Smooth muscle cell (in vitro differentiated cells): Measurements from ENCODE around the gene HPN. TPM values are rescaled to one million over a fixed set of nuclear protein-coding genes. Genes with fewer than 3 reads are reported as not detected.

Source experiments
- DNase-seq: peaks from one replicate; lab custom pipeline; 2025; ENCODE audit not compliant: unreplicated experiment; lab: John Stamatoyannopoulos, UW
- H2AFZ ChIP-seq: fragments of 200-600 bp; sonication (generic); 2 replicates; pipeline ENCODE4 v1.6.0; 2016; ENCODE audit warnings: antibody characterized with exemption, low read depth, mild to moderate bottlenecking
- H3F3A ChIP-seq: fragments of 200-600 bp; sonication (generic); 2 replicates; pipeline ENCODE4 v1.6.0; 2017; ENCODE audit warnings: antibody characterized with exemption, low read depth
- H3K27ac ChIP-seq: fragments of 200-600 bp; sonication (generic); 2 replicates; pipeline ENCODE4 v1.5.1; 2016; ENCODE audit warnings: low read depth, mild to moderate bottlenecking
- H3K27me3 ChIP-seq: fragments of 200-600 bp; sonication (generic); 2 replicates; pipeline ENCODE4 v1.6.1; 2016; ENCODE audit warnings: low read depth, mild to moderate bottlenecking
- H3K36me3 ChIP-seq: fragments of 200-600 bp; sonication (generic); 2 replicates; pipeline ENCODE4 v1.5.1; 2016; ENCODE audit warnings: low read depth
- H3K4me1 ChIP-seq: fragments of 200-600 bp; sonication (generic); 2 replicates; pipeline ENCODE4 v1.5.1; 2016; ENCODE audit warnings: low read depth
- H3K4me2 ChIP-seq: fragments of 200-600 bp; sonication (generic); 2 replicates; pipeline ENCODE4 v1.6.0; 2016; ENCODE audit warnings: mild to moderate bottlenecking
- H3K4me3 ChIP-seq: fragments of 200-600 bp; sonication (generic); 2 replicates; pipeline ENCODE4 v1.5.1; 2016; ENCODE audit warnings: mild to moderate bottlenecking
- H3K79me2 ChIP-seq: fragments of 200-600 bp; sonication (generic); 2 replicates; pipeline ENCODE4 v1.6.0; 2016; ENCODE audit warnings: low read depth, mild to moderate bottlenecking
- H3K9ac ChIP-seq: fragments of 200-600 bp; sonication (generic); 2 replicates; pipeline ENCODE4 v1.6.0; 2016; ENCODE audit warnings: low read depth
- H3K9me3 ChIP-seq: fragments of 200-600 bp; sonication (generic); replicated peaks from 2 replicates; pipeline ENCODE4 v1.5.1; 2016; ENCODE audit warnings: low read depth
- H4K20me1 ChIP-seq: fragments of 200-600 bp; sonication (generic); 2 replicates; pipeline ENCODE4 v1.6.0; 2016; ENCODE audit warnings: low read depth
- CTCF ChIP-seq: fragments of 200-600 bp; sonication (generic); IDR thresholded peaks from 2 replicates; pipeline ENCODE4 v1.5.1; 2017; ENCODE audit warnings: borderline replicate concordance, mild to moderate bottlenecking, antibody characterized with exemption; ENCODE audit not compliant: insufficient read depth, poor library complexity, severe bottlenecking
- WGBS: methylation state at CpG from one replicate; pipeline ENCODE4 v1.1.7; 2016; ENCODE audit warnings: low lambda C conversion rate; 5-methylcytosine and 5-hydroxymethylcytosine counted together
- polyA plus RNA-seq: library from polyadenylated mRNA; unstranded; fragments of >200 nt; fragmentation: Nextera tagmentation; extraction: Ambion mirVana; gene quantifications from 2 replicates; pipeline ENCODE4 v1.2.1, GENCODE V29; 2016
- total RNA-seq: library from RNA; depleted of rRNA; stranded (reverse); fragments of >200 nt; gene quantifications from 2 replicates; pipeline ENCODE4 v1.2.3, GENCODE V29; 2014

Gene HPN
- total and polyA plus RNA-seq, 2 experiments from 2014 or later = 1.3 to 4.1 TPM

DNA sequence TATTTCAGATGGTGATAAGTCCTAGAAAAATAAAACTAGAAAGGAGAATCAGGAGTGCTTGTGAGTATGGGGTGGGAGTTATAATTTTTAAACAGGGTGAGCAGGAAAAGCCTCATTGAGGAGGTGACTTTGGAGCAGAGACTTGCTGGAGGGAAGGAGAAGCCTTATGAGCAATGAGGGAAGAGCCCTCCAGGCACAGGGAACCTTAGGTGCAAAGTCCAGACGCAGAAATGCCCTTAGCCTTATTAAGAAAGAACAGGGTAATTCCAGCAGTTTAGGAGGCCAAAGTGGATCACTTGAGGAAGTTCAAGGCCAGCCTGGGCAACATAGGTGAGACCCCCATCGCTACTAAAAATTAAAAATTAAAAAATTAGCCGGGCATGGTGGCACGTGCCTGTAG, 53.1 kb downstream of the HPN start:
- Histone ChIP-seq H4K20me1 (no peaks in the 10 kb centered on the region), H2AFZ (no peak overlapping the region), H3K27ac (no peak overlapping the region), H3K36me3 (no peaks in the 10 kb centered on the region), H3F3A (no peaks in the 10 kb centered on the region), H3K9ac (no peak overlapping the region), H3K9me3 (no peaks in the 10 kb centered on the region), H3K4me3 (no peak overlapping the region), H3K27me3 (no peaks in the 10 kb centered on the region), H3K4me2 (no peak overlapping the region), H3K4me1 (peaks cover 5% of the 10 kb centered on the region), H3K79me2 (no peaks in the 10 kb centered on the region)
- no peak for DNase-seq
- no peak for TF ChIP-seq CTCF
- WGBS = 90% methylated on average over 4 of the region's 4 CpGs

DNA sequence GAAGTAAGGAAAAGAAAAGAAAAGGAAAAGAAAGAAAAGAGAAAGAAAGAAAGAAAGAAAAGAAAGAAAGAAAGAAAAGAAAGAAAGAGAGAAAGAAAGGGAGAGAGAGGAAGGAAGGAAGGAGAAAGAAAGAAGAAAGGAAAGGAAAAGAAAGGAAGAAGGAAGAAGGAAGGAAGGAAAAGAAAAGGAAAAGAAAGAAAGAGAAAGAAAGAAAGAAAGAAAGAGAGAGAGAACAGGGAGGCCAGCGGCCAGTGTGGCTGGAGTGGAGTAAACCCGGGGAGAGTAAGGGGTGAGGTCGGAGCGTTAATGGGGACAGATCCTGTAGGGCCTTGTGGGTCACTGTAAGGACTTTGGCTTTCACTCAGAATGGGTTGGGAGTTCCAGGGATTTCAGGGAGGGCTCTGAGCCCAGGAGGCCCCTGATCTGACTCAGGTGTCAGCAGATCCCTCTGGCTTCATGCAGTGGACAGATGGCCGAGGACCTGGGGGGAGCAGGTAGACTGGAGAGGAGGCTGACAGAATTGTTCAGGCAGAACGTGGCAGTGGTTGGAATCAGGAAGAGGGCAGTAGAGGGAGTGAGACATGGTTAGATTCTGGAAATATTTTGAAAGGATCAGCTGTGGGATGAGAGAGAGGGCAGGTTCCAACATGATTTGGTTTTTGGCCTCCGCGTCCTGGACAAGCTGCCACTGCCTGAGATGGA, 54.3 kb downstream of the HPN start:
- Histone ChIP-seq H2AFZ (no peak overlapping the region), H3K79me2 (no peaks in the 10 kb centered on the region), H3K9ac (no peak overlapping the region), H3K36me3 (no peaks in the 10 kb centered on the region), H4K20me1 (no peaks in the 10 kb centered on the region), H3K4me2 (no peak overlapping the region), H3K4me3 (no peak overlapping the region), H3F3A (no peaks in the 10 kb centered on the region), H3K9me3 (no peaks in the 10 kb centered on the region), H3K27ac (no peak overlapping the region), H3K4me1 (peaks cover 2% of the 10 kb centered on the region), H3K27me3 (no peaks in the 10 kb centered on the region)
- WGBS = 79% methylated on average over 8 of the region's 8 CpGs
- TF ChIP-seq CTCF = no peak
- DNase-seq = no peak

GRCh38 chr19:35098413-35099049, 57.0 kb downstream of the HPN start:
- no peak overlapping the region for H2AFZ ChIP-seq
- no peaks in the 10 kb centered on the region for H3F3A ChIP-seq
- no peaks in the 10 kb centered on the region for H3K36me3 ChIP-seq
- WGBS = 94% methylated on average over 29 of the region's 29 CpGs
- H3K27ac ChIP-seq = no peak overlapping the region
- no peaks in the 10 kb centered on the region for H3K27me3 ChIP-seq
- H3K9ac ChIP-seq = no peak overlapping the region
- H3K79me2 ChIP-seq = no peaks in the 10 kb centered on the region
- no peaks in the 10 kb centered on the region for H3K4me1 ChIP-seq
- no peak for DNase-seq
- no peaks in the 10 kb centered on the region for H4K20me1 ChIP-seq
- H3K4me3 ChIP-seq = no peak overlapping the region
- H3K4me2 ChIP-seq = no peak overlapping the region
- no peaks in the 10 kb centered on the region for H3K9me3 ChIP-seq
- no peak for TF ChIP-seq CTCF
